HepG2 (cell line): ENCODE data around the gene SOX13. TPM values are rescaled to one million over a fixed set of nuclear protein-coding genes. Genes with fewer than 3 reads are reported as not detected.
A peak's percentile ranks its signal among the peaks of the same experiment; 100 is the strongest.

Experiments used
- ATF2 ChIP-seq: sonication (generic); formaldehyde crosslinking; IDR thresholded peaks from 2 replicates; pipeline ENCODE4 v1.4.0; 2020; ENCODE audit warnings: missing genetic modification reagents
- ERF ChIP-seq: IDR thresholded peaks from 2 replicates; pipeline ENCODE4 v1.6.1; 2018; ENCODE audit warnings: missing biosample characterization, missing genetic modification reagents
- HOXA9 ChIP-seq: sonication (generic); formaldehyde crosslinking; IDR thresholded peaks from 2 replicates; pipeline ENCODE4 v1.8.1; 2022; ENCODE audit warnings: missing genetic modification reagents, mild to moderate bottlenecking, moderate library complexity, borderline replicate concordance
- KLF9 ChIP-seq: IDR thresholded peaks from 2 replicates; pipeline ENCODE4 v1.6.1; 2016; ENCODE audit warnings: low read depth
- MYC ChIP-seq: sonication (generic); formaldehyde crosslinking; IDR thresholded peaks from 2 replicates; pipeline ENCODE4 v1.9.0; 2021; ENCODE audit warnings: missing genetic modification reagents, borderline replicate concordance
- NCOA2 ChIP-seq: sonication (generic); formaldehyde crosslinking; IDR thresholded peaks from 2 replicates; pipeline ENCODE4 v1.8.0; 2022; ENCODE audit warnings: inconsistent platforms
- PAF1 ChIP-seq: IDR thresholded peaks from 2 replicates; pipeline ENCODE4 v1.6.1; 2016; ENCODE audit warnings: missing genetic modification reagents, missing compliant biosample characterization
- POGZ ChIP-seq: sonication (generic); formaldehyde crosslinking; IDR thresholded peaks from 2 replicates; pipeline ENCODE4 v1.4.0; 2020; ENCODE audit warnings: mild to moderate bottlenecking, missing genetic modification reagents
- RCOR2 ChIP-seq: IDR thresholded peaks from 2 replicates; pipeline ENCODE4 v1.6.1; 2016; ENCODE audit warnings: missing biosample characterization, missing genetic modification reagents
- RFXAP ChIP-seq: sonication (generic); formaldehyde crosslinking; IDR thresholded peaks from 2 replicates; pipeline ENCODE4 v1.4.0; 2020; ENCODE audit warnings: missing genetic modification reagents, borderline replicate concordance
- THAP11 ChIP-seq: IDR thresholded peaks from 2 replicates; pipeline ENCODE4 v1.6.1; 2016; ENCODE audit warnings: missing biosample characterization, missing genetic modification reagents
- ZFP37 ChIP-seq: sonication (generic); formaldehyde crosslinking; IDR thresholded peaks from 2 replicates; pipeline ENCODE4 v1.4.0; 2020; ENCODE audit warnings: missing genetic modification reagents, borderline replicate concordance
- ZNF160 ChIP-seq: sonication (generic); formaldehyde crosslinking; IDR thresholded peaks from 2 replicates; pipeline ENCODE4 v1.8.0; 2022; ENCODE audit warnings: mild to moderate bottlenecking, inconsistent platforms, missing genetic modification reagents
- ZNF18 ChIP-seq: sonication (generic); formaldehyde crosslinking; IDR thresholded peaks from 2 replicates; pipeline ENCODE4 v1.8.0; 2022; ENCODE audit warnings: mild to moderate bottlenecking, missing genetic modification reagents; ENCODE audit not compliant: insufficient replicate concordance
- ZNF317 ChIP-seq: sonication (generic); formaldehyde crosslinking; IDR thresholded peaks from 2 replicates; pipeline ENCODE4 v1.5.0; 2020; ENCODE audit warnings: mild to moderate bottlenecking, missing genetic modification reagents
- ZNF484 ChIP-seq: sonication (generic); formaldehyde crosslinking; IDR thresholded peaks from 2 replicates; pipeline ENCODE4 v1.5.1; 2020; ENCODE audit warnings: mild to moderate bottlenecking, low read depth, missing genetic modification reagents, borderline replicate concordance
- ZNF574 ChIP-seq: sonication (generic); formaldehyde crosslinking; IDR thresholded peaks from 2 replicates; pipeline ENCODE4 v1.4.0; 2020; ENCODE audit warnings: missing genetic modification reagents
- ZNF614 ChIP-seq: IDR thresholded peaks from 2 replicates; pipeline ENCODE4 v1.6.1; 2018; ENCODE audit warnings: missing biosample characterization, missing genetic modification reagents, inconsistent platforms, borderline replicate concordance
- ZNF746 ChIP-seq: sonication (generic); formaldehyde crosslinking; IDR thresholded peaks from 2 replicates; pipeline ENCODE4 v1.8.0; 2022; ENCODE audit warnings: mild to moderate bottlenecking, missing genetic modification reagents
- polyA plus RNA-seq, 8 experiments: library from polyadenylated mRNA; depleted of rRNA in 3 of 8; stranded (reverse) in 7 of 8; unstranded in 1 of 8; fragments of >200 nt; fragmentation: Illumina TruSeq in 4 of 8; extraction: Trizol in 4 of 8; gene quantifications; 2 replicates each; pipeline versions ENCODE4 v1.2.1 to v1.2.3, GENCODE V29; 2011 to 2016; ENCODE audit warnings: low read depth in 4 of 8, missing spikeins in 1 of 8, mixed read lengths in 1 of 8; ENCODE audit not compliant: insufficient read depth in 1 of 8
- total RNA-seq, 5 experiments: library from RNA; depleted of rRNA; stranded (reverse); fragments of >200 nt; fragmentation: Illumina TruSeq; extraction: Trizol; gene quantifications; 2 replicates each; pipeline ENCODE4 v1.2.3, GENCODE V29; 2016; ENCODE audit warnings: low read depth in 1 of 5
- TF ChIP-seq, protein P1 (sequence below): sonication (generic); formaldehyde crosslinking; IDR thresholded peaks from 2 replicates; pipeline ENCODE4 v1.5.1; 2020; ENCODE audit warnings: mild to moderate bottlenecking, missing genetic modification reagents, moderate library complexity
- TF ChIP-seq, protein P2 (sequence below): sonication (generic); formaldehyde crosslinking; IDR thresholded peaks from 2 replicates; pipeline ENCODE4 v1.5.1; 2020; ENCODE audit warnings: missing genetic modification reagents, mild to moderate bottlenecking, borderline replicate concordance
- TF ChIP-seq, protein P3 (sequence below): IDR thresholded peaks from 2 replicates; pipeline ENCODE4 v1.6.1; 2016; ENCODE audit warnings: mild to moderate bottlenecking, missing biosample characterization, missing genetic modification reagents

SOX13 gene
- total and polyA plus RNA-seq, 2 of the 13 experiments (the other 11 are each of a cell fraction or from before 2014, with no cell fraction given): 13.3 to 15.8 TPM

GRCh38 chr1:204102029-204102611 lies 29.2 kb downstream of the SOX13 start (continued):
- TF ChIP-seq ZNF574 (CRISPR knock-in tag): peak; percentile 78
- 0 out of 2 replicates have a peak, but pooled peaks have one; percentile 24 for TF ChIP-seq RCOR2 (CRISPR knock-in tag)
- no peak for TF ChIP-seq HOXA9 (CRISPR knock-in tag)
- peak; percentile 60; the same call in 1 of the 2 replicates for TF ChIP-seq ZNF746
- TF ChIP-seq POGZ (CRISPR knock-in tag): no peak
- 0 out of 2 replicates have a peak, but pooled peaks have one; percentile 24 for TF ChIP-seq ZNF614
- 0 out of 2 replicates have a peak, but pooled peaks have one; percentile 49 for TF ChIP-seq ZFP37 (CRISPR knock-in tag)
- TF ChIP-seq RFXAP (CRISPR knock-in tag): peak; percentile 42; the same call in 1 of the 2 replicates
- no peak for TF ChIP-seq PAF1 (CRISPR knock-in tag)
- TF ChIP-seq, protein P1, sequence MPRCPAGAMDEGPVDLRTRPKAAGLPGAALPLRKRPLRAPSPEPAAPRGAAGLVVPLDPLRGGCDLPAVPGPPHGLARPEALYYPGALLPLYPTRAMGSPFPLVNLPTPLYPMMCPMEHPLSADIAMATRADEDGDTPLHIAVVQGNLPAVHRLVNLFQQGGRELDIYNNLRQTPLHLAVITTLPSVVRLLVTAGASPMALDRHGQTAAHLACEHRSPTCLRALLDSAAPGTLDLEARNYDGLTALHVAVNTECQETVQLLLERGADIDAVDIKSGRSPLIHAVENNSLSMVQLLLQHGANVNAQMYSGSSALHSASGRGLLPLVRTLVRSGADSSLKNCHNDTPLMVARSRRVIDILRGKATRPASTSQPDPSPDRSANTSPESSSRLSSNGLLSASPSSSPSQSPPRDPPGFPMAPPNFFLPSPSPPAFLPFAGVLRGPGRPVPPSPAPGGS (CRISPR knock-in tag): no peak
- no peak for TF ChIP-seq ZNF484 (CRISPR knock-in tag)
- TF ChIP-seq, protein P2, sequence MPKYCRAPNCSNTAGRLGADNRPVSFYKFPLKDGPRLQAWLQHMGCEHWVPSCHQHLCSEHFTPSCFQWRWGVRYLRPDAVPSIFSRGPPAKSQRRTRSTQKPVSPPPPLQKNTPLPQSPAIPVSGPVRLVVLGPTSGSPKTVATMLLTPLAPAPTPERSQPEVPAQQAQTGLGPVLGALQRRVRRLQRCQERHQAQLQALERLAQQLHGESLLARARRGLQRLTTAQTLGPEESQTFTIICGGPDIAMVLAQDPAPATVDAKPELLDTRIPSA (CRISPR knock-in tag): no peak
- no peak for TF ChIP-seq ZNF160 (CRISPR knock-in tag)
- TF ChIP-seq ZNF317 (CRISPR knock-in tag): peak; percentile 90
- peak; percentile 27; the same call in 1 of the 2 replicates for TF ChIP-seq MYC (CRISPR knock-in tag)
- TF ChIP-seq ERF (CRISPR knock-in tag): peak; percentile 73; the same call in 1 of the 2 replicates
- 0 out of 2 replicates have a peak, but pooled peaks have one; percentile 39 for TF ChIP-seq ATF2 (CRISPR knock-in tag)
- no peak for TF ChIP-seq ZNF18
- peak; percentile 62; the same call in 1 of the 2 replicates for TF ChIP-seq THAP11 (CRISPR knock-in tag)
- no peak for TF ChIP-seq KLF9 (CRISPR knock-in tag)
- TF ChIP-seq, protein P3, sequence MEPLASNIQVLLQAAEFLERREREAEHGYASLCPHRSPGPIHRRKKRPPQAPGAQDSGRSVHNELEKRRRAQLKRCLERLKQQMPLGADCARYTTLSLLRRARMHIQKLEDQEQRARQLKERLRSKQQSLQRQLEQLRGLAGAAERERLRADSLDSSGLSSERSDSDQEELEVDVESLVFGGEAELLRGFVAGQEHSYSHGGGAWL (CRISPR knock-in tag): no peak
- peak; percentile 80 for TF ChIP-seq NCOA2 (CRISPR knock-in tag)
